ENCODE results near the gene ANKRD11. TPM values are rescaled to one million over a fixed set of nuclear protein-coding genes. Genes with fewer than 3 reads are reported as not detected.

Gene ANKRD11
- polyA plus RNA-seq, 2 donors, result 37.1 to 73.5 TPM

GRCh38 chr16:89484923-89485679 lies 5.3 kb downstream of the ANKRD11 start:
- Histone ChIP-seq H3K27me3 (ENCODE audit: control insufficient read depth in 1 of 2, insufficient read depth in 2 of 2, low read length in 2 of 2) (no peaks in the 10 kb centered on the region), H3K9me3 (ENCODE audit: control insufficient read depth in 2 of 2, insufficient read depth in 1 of 2, low read depth in 1 of 2, low read length in 1 of 2) (no peaks in the 10 kb centered on the region), H3K4me1 (ENCODE audit: control insufficient read depth in 2 of 2, insufficient read depth in 2 of 2, low read length in 1 of 2) (peaks cover 15 to 20% of the 10 kb centered on the region in 2 donors), H3K36me3 (ENCODE audit: control insufficient read depth in 2 of 2, insufficient read depth in 2 of 2, low read length in 1 of 2) (no peaks in the 10 kb centered on the region), H3K27ac (ENCODE audit: low read depth in 2 of 2, low read length in 1 of 2) (peak overlapping the region in 1 of 2 donors; percentile 37), H3K4me3 (ENCODE audit: low read depth in 1 of 2, low read length in 2 of 2) (no peak overlapping the region)
- 49 to 61% methylated on average over 11 of the region's 11 CpGs for WGBS, 2 donors

GRCh38 chr16:89484041-89484501 lies 6.3 kb downstream of the ANKRD11 start:
- H3K4me3 ChIP-seq (ENCODE audit: low read depth in 1 of 2, low read length in 2 of 2), result no peak overlapping the region
- peaks cover 15 to 20% of the 10 kb centered on the region in 2 donors for H3K4me1 ChIP-seq (ENCODE audit: control insufficient read depth in 2 of 2, insufficient read depth in 2 of 2, low read length in 1 of 2)
- peak overlapping the region in 1 of 2 donors; percentile 60 for H3K27ac ChIP-seq (ENCODE audit: low read depth in 2 of 2, low read length in 1 of 2)
- no peaks in the 10 kb centered on the region for H3K36me3 ChIP-seq (ENCODE audit: control insufficient read depth in 2 of 2, insufficient read depth in 2 of 2, low read length in 1 of 2)
- WGBS, 2 donors, result 62 to 73% methylated on average over 5 of the region's 5 CpGs
- no peaks in the 10 kb centered on the region for H3K9me3 ChIP-seq (ENCODE audit: control insufficient read depth in 2 of 2, insufficient read depth in 1 of 2, low read depth in 1 of 2, low read length in 1 of 2)
- H3K27me3 ChIP-seq (ENCODE audit: control insufficient read depth in 1 of 2, insufficient read depth in 2 of 2, low read length in 2 of 2), result no peaks in the 10 kb centered on the region

GRCh38 chr16:89482817-89483205 lies 7.5 kb downstream of the ANKRD11 start:
- no peaks in the 10 kb centered on the region for H3K36me3 ChIP-seq (ENCODE audit: control insufficient read depth in 2 of 2, insufficient read depth in 2 of 2, low read length in 1 of 2)
- H3K4me3 ChIP-seq (ENCODE audit: low read depth in 1 of 2, low read length in 2 of 2), result no peak overlapping the region
- H3K27me3 ChIP-seq (ENCODE audit: control insufficient read depth in 1 of 2, insufficient read depth in 2 of 2, low read length in 2 of 2), result no peaks in the 10 kb centered on the region
- peak overlapping the region; percentile 43 to 62 for H3K27ac ChIP-seq (ENCODE audit: low read depth in 2 of 2, low read length in 1 of 2)
- H3K4me1 ChIP-seq (ENCODE audit: control insufficient read depth in 2 of 2, insufficient read depth in 2 of 2, low read length in 1 of 2), result peaks cover 17 to 26% of the 10 kb centered on the region in 2 donors
- WGBS, 2 donors, result 48 to 52% methylated on average over 5 of the region's 5 CpGs
- no peaks in the 10 kb centered on the region for H3K9me3 ChIP-seq (ENCODE audit: control insufficient read depth in 2 of 2, insufficient read depth in 1 of 2, low read depth in 1 of 2, low read length in 1 of 2)

- Histone ChIP-seq H3K36me3 (ENCODE audit: control insufficient read depth in 2 of 2, insufficient read depth in 2 of 2, low read length in 1 of 2) (no peaks in the 10 kb centered on the region), H3K27ac (ENCODE audit: low read depth in 2 of 2, low read length in 1 of 2) (peak overlapping the region; percentile 43 to 62), H3K4me3 (ENCODE audit: low read depth in 1 of 2, low read length in 2 of 2) (no peak overlapping the region), H3K27me3 (ENCODE audit: control insufficient read depth in 1 of 2, insufficient read depth in 2 of 2, low read length in 2 of 2) (no peaks in the 10 kb centered on the region), H3K4me1 (ENCODE audit: control insufficient read depth in 2 of 2, insufficient read depth in 2 of 2, low read length in 1 of 2) (peaks cover 17 to 26% of the 10 kb centered on the region in 2 donors), H3K9me3 (ENCODE audit: control insufficient read depth in 2 of 2, insufficient read depth in 1 of 2, low read depth in 1 of 2, low read length in 1 of 2) (no peaks in the 10 kb centered on the region)
- 41 to 50% methylated on average over 14 of the region's 14 CpGs for WGBS, 2 donors
These were observed 8.1 kb downstream of the ANKRD11 start for GRCh38 chr16:89482150-89482816.

GRCh38 chr16:89481356-89481955 lies 8.9 kb downstream of the ANKRD11 start:
- no peaks in the 10 kb centered on the region for H3K36me3 ChIP-seq (ENCODE audit: control insufficient read depth in 2 of 2, insufficient read depth in 2 of 2, low read length in 1 of 2)
- no peaks in the 10 kb centered on the region for H3K9me3 ChIP-seq (ENCODE audit: control insufficient read depth in 2 of 2, insufficient read depth in 1 of 2, low read depth in 1 of 2, low read length in 1 of 2)
- H3K27me3 ChIP-seq (ENCODE audit: control insufficient read depth in 1 of 2, insufficient read depth in 2 of 2, low read length in 2 of 2), result no peaks in the 10 kb centered on the region
- H3K4me3 ChIP-seq (ENCODE audit: low read depth in 1 of 2, low read length in 2 of 2), result no peak overlapping the region
- H3K4me1 ChIP-seq (ENCODE audit: control insufficient read depth in 2 of 2, insufficient read depth in 2 of 2, low read length in 1 of 2), result peaks cover 17 to 26% of the 10 kb centered on the region in 2 donors
- H3K27ac ChIP-seq (ENCODE audit: low read depth in 2 of 2, low read length in 1 of 2), result no peak overlapping the region
- 74 to 75% methylated on average over 13 of the region's 13 CpGs for WGBS, 2 donors

GRCh38 chr16:89478576-89479221 lies 11.7 kb downstream of the ANKRD11 start:
- WGBS, 2 donors, result 57 to 61% methylated on average over 14 of the region's 14 CpGs
- H3K4me3 ChIP-seq (ENCODE audit: low read depth in 1 of 2, low read length in 2 of 2), result peak overlapping the region in 1 of 2 donors; percentile 23
- H3K27me3 ChIP-seq (ENCODE audit: control insufficient read depth in 1 of 2, insufficient read depth in 2 of 2, low read length in 2 of 2), result no peaks in the 10 kb centered on the region
- H3K27ac ChIP-seq (ENCODE audit: low read depth in 2 of 2, low read length in 1 of 2), result peak overlapping the region; percentile 86 to 90
- no peaks in the 10 kb centered on the region for H3K36me3 ChIP-seq (ENCODE audit: control insufficient read depth in 2 of 2, insufficient read depth in 2 of 2, low read length in 1 of 2)
- no peaks in the 10 kb centered on the region for H3K9me3 ChIP-seq (ENCODE audit: control insufficient read depth in 2 of 2, insufficient read depth in 1 of 2, low read depth in 1 of 2, low read length in 1 of 2)
- peaks cover 19 to 39% of the 10 kb centered on the region in 2 donors for H3K4me1 ChIP-seq (ENCODE audit: control insufficient read depth in 2 of 2, insufficient read depth in 2 of 2, low read length in 1 of 2)

GRCh38 chr16:89476811-89477261 lies 13.5 kb downstream of the ANKRD11 start:
- H3K4me3 ChIP-seq (ENCODE audit: low read depth in 1 of 2, low read length in 2 of 2), result no peak overlapping the region
- H3K36me3 ChIP-seq (ENCODE audit: control insufficient read depth in 2 of 2, insufficient read depth in 2 of 2, low read length in 1 of 2), result no peaks in the 10 kb centered on the region
- H3K27ac ChIP-seq (ENCODE audit: low read depth in 2 of 2, low read length in 1 of 2), result peak overlapping the region; percentile 94 to 96
- WGBS, 2 donors, result 48 to 60% methylated on average over 10 of the region's 10 CpGs
- H3K27me3 ChIP-seq (ENCODE audit: control insufficient read depth in 1 of 2, insufficient read depth in 2 of 2, low read length in 2 of 2), result no peaks in the 10 kb centered on the region
- H3K4me1 ChIP-seq (ENCODE audit: control insufficient read depth in 2 of 2, insufficient read depth in 2 of 2, low read length in 1 of 2), result peaks cover 22 to 41% of the 10 kb centered on the region in 2 donors
- H3K9me3 ChIP-seq (ENCODE audit: control insufficient read depth in 2 of 2, insufficient read depth in 1 of 2, low read depth in 1 of 2, low read length in 1 of 2), result no peaks in the 10 kb centered on the region

GRCh38 chr16:89476379-89476778 lies 14.0 kb downstream of the ANKRD11 start:
- Histone ChIP-seq H3K4me3 (ENCODE audit: low read depth in 1 of 2, low read length in 2 of 2) (no peak overlapping the region), H3K9me3 (ENCODE audit: control insufficient read depth in 2 of 2, insufficient read depth in 1 of 2, low read depth in 1 of 2, low read length in 1 of 2) (no peaks in the 10 kb centered on the region), H3K27me3 (ENCODE audit: control insufficient read depth in 1 of 2, insufficient read depth in 2 of 2, low read length in 2 of 2) (no peaks in the 10 kb centered on the region), H3K27ac (ENCODE audit: low read depth in 2 of 2, low read length in 1 of 2) (peak overlapping the region; percentile 94 to 96), H3K4me1 (ENCODE audit: control insufficient read depth in 2 of 2, insufficient read depth in 2 of 2, low read length in 1 of 2) (peaks cover 19 to 38% of the 10 kb centered on the region in 2 donors), H3K36me3 (ENCODE audit: control insufficient read depth in 2 of 2, insufficient read depth in 2 of 2, low read length in 1 of 2) (no peaks in the 10 kb centered on the region)
- WGBS, 2 donors, result 44 to 50% methylated on average over 5 of the region's 5 CpGs

- Histone ChIP-seq H3K4me1 (ENCODE audit: control insufficient read depth in 2 of 2, insufficient read depth in 2 of 2, low read length in 1 of 2) (peaks cover 13 to 31% of the 10 kb centered on the region in 2 donors), H3K4me3 (ENCODE audit: low read depth in 1 of 2, low read length in 2 of 2) (no peak overlapping the region), H3K9me3 (ENCODE audit: control insufficient read depth in 2 of 2, insufficient read depth in 1 of 2, low read depth in 1 of 2, low read length in 1 of 2) (no peaks in the 10 kb centered on the region), H3K36me3 (ENCODE audit: control insufficient read depth in 2 of 2, insufficient read depth in 2 of 2, low read length in 1 of 2) (no peaks in the 10 kb centered on the region), H3K27me3 (ENCODE audit: control insufficient read depth in 1 of 2, insufficient read depth in 2 of 2, low read length in 2 of 2) (no peaks in the 10 kb centered on the region), H3K27ac (ENCODE audit: low read depth in 2 of 2, low read length in 1 of 2) (peak overlapping the region; percentile 9 to 30)
- 64 to 65% methylated on average over 5 of the region's 5 CpGs for WGBS, 2 donors
These were observed 15.2 kb downstream of the ANKRD11 start for GRCh38 chr16:89475144-89475543.

All from esophagus (tissue), 2 donors.